ENCODE results near the gene KREMEN1.
"Not testable (repeated sequence)": the region's sequence is repeated elsewhere in the genome, so short reads cannot be mapped to it uniquely, and the experiment has no call there.

KREMEN1 gene

DNA sequence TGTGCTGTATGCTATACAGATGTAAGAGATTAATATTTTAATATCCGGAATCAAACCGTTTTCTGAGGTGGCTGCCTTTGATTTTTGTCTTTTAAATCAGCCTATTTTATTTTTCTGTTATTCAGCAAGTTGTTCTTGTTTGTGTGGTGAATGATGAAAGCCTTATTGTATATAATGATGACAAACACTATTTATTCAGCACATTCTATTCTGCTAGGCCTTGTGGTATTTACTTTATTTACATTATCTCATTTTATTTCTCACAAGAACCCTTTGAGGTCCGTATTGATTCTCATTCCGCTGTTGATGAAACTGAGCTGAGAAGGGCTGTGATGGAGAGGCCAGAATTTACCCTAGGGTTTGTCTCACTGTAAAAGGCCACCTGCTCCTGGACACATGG lies 40.5 kb downstream of the KREMEN1 start:
- DNase-seq (ENCODE audit: low read depth in 2 of 2), result no peak
- TF ChIP-seq, protein P1, sequence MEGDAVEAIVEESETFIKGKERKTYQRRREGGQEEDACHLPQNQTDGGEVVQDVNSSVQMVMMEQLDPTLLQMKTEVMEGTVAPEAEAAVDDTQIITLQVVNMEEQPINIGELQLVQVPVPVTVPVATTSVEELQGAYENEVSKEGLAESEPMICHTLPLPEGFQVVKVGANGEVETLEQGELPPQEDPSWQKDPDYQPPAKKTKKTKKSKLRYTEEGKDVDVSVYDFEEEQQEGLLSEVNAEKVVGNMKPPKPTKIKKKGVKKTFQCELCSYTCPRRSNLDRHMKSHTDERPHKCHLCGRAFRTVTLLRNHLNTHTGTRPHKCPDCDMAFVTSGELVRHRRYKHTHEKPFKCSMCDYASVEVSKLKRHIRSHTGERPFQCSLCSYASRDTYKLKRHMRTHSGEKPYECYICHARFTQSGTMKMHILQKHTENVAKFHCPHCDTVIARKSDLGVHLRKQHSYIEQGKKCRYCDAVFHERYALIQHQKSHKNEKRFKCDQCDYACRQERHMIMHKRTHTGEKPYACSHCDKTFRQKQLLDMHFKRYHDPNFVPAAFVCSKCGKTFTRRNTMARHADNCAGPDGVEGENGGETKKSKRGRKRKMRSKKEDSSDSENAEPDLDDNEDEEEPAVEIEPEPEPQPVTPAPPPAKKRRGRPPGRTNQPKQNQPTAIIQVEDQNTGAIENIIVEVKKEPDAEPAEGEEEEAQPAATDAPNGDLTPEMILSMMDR (IDR thresholded peaks at IDR 0.05; ENCODE audit: low read depth, low read length), result no peak
- H3K4me3 ChIP-seq (replicated peaks in 1 of 2; ENCODE audit: low read depth in 2 of 2, low read length in 2 of 2), result no peak overlapping the region

DNA sequence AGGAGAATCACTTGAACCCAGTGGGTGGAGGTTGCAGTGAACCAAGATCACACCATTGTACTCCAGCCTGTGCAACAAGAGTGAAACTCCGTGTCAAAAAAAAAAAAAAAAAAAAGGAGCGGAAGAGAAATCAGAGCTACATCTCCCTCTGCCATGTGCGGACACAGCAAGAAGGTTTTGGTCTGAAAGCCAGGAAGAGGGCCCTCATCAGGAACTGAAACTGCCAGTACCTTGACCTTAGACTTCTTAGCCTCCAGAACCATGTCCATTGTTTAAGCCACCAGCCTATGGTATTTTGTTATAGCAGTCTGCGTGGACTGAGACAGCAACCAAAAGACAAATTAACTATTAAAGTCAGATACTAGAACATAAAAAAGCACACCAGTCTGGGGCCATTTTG lies 41.6 kb downstream of the KREMEN1 start:
- TF ChIP-seq, protein P1 (IDR thresholded peaks at IDR 0.05; ENCODE audit: low read depth, low read length), result no peak
- no peak overlapping the region for H3K4me3 ChIP-seq (replicated peaks in 1 of 2; ENCODE audit: low read depth in 2 of 2, low read length in 2 of 2)
- no peak for DNase-seq (ENCODE audit: low read depth in 2 of 2)

DNA sequence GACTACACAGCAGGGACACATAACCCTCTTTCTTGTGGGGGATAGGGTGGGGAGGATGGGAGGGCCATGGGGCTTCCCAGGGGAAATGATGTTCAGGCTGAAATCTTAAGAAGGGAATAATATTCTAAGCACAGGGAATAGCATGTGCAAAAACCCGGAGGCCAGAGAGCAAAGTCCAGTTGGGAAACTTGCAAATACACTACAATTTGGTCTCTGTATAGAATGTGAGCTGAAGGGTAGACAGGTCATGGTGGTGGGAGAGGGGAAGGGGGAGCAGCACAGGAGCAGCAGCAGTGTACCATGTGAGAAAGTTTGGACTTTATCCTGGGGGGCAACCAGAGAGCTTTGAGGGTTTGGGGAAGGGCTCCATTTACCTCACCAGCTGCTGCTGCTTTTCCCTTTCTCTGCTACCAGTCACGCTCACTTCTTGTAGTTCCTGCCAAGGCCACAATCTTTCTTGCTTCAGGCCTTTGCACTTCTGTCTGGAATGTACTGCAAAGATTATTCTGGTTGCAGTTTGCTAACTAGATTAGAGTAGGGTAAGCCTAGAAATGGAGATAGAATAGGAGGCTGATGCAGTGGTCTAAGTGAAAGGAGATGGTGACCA lies 43.0 kb downstream of the KREMEN1 start:
- DNase-seq (ENCODE audit: low read depth in 2 of 2), result peak in 1 of 2 donors; percentile 45
- no peak overlapping the region for H3K4me3 ChIP-seq (replicated peaks in 1 of 2; ENCODE audit: low read depth in 2 of 2, low read length in 2 of 2)
- TF ChIP-seq, protein P1 (IDR thresholded peaks at IDR 0.05; ENCODE audit: low read depth, low read length), result no peak

DNA sequence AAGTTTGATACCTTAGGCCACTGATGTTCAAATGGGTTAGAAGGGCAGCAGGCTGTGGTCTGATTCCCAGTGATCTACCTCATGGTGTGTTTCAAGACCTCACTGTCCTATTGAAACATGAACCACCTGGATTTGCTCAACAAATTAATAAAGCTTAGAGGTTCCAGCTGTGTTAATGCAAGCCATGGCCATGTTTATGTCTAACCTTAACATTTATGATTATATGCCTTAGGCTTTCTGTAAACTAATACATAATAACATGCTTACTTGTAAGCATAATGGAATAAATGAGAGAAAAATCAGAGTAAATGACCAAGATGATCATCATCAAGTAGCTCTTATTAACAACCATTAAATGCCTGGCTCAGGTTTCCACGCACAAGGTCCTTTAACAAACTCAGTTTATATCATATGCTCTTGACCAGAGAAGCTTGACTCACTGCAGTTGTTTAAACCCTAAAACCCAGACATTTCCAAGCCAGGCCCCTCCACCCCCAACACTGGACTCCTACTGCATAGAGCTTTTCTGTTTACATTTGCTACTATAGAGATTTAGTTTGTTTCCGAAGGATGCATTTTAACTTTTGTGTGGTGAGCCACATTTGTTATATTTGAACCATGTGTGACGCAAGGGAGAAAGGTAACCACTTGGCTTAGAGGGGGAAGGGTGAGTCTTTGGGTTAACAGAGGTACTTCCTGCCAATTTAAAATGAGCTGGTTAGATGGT lies 43.7 kb downstream of the KREMEN1 start:
- H3K4me3 ChIP-seq (replicated peaks in 1 of 2; ENCODE audit: low read depth in 2 of 2, low read length in 2 of 2), result no peak overlapping the region
- DNase-seq (ENCODE audit: low read depth in 2 of 2), result no peak
- TF ChIP-seq, protein P1 (IDR thresholded peaks at IDR 0.05; ENCODE audit: low read depth, low read length), result no peak

DNA sequence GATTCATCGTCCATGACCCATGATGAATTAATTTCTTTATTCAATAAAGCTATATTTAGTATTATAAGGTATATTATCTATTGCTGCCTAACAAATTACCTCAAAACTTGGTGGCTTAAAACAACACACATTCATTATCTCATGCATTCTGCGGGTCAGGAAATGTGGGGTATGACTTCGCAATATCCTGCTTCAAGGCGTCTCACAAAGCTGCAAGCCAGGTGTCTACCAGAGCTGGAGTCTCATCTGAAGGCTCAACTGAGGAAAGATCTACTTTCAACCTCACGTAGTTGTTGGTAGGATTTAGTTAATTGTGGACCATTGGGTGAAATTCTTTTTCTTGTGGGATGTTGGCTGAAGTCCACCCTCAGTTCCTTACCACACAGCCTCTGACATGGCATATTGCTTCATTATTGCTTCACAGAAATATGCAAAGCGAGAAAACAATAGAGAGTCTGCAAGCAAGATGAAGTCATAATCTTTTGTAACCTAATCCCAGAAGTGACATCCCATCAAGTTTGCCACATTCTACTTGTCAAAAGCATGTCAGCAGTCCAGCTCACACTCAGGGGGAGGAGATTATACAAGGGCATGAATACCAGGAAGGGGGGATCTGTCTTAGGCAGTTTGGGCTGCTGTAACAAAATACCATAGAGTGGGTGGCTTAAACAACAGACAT lies 45.1 kb downstream of the KREMEN1 start:
- DNase-seq (ENCODE audit: low read depth in 2 of 2), result peak; percentile 87 to 91
- no peak overlapping the region for H3K4me3 ChIP-seq (replicated peaks in 1 of 2; ENCODE audit: low read depth in 2 of 2, low read length in 2 of 2)
- TF ChIP-seq, protein P1 (IDR thresholded peaks at IDR 0.05; ENCODE audit: low read depth, low read length), result no peak

DNA sequence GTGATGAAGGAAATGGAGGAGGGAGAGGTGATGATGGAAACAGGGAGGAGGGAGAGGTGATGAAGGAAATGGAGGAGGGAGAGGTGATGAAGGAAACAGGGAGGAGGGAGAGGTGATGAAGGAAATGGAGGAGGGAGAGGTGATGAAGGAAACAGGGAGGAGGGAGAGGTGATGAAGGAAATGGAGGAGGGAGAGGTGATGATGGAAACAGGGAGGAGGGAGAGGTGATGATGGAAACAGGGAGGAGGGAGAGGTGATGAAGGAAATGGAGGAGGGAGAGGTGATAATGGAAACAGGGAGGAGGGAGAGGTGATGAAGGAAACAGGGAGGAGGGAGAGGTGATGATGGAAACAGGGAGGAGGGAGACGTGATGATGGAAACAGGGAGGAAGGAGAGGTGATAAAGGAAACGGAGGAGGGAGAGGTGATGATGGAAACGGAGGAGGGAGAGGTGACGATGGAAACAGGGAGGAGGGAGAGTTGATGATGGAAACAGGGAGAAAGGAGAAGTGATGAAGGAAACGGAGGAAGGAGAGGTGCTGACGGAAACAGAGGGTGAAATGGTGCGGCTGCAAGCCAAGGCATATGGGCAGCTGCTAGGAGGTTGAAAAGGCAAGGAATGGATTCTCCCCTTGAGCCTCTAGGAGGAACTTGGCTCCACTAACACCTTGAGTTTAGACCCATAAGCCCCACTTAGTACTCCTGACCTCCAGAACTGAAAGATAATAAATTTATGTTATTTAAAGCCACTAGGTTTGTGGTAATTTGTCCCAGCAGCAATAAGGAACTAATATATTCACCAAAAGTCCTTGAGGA lies 47.5 kb downstream of the KREMEN1 start:
- DNase-seq (ENCODE audit: low read depth in 2 of 2), result peak in 1 of 2 donors; percentile 2
- H3K4me3 ChIP-seq (replicated peaks in 1 of 2; ENCODE audit: low read depth in 2 of 2, low read length in 2 of 2), result not testable (repeated sequence)
